Fibroblast of villous mesenchyme (primary cell): ENCODE data around the gene MYO9A. TPM values are rescaled to one million over a fixed set of nuclear protein-coding genes. Genes with fewer than 3 reads are reported as not detected.

Experiments used
- DNase-seq: peaks from one replicate; pipeline ENCODE4 v3.0.0-alpha.2; 2010; ENCODE audit warnings: low read depth
- H3K4me3 ChIP-seq: 2 replicates; pipeline ENCODE4 v1.5.1; 2011; ENCODE audit warnings: low read depth, mild to moderate bottlenecking, low read length
- total RNA-seq: library from RNA; depleted of rRNA; stranded (reverse); fragments of >200 nt; gene quantifications from 2 replicates; pipeline ENCODE4 v1.2.3, GENCODE V29; 2012
- TF ChIP-seq, protein P1 (sequence below): IDR thresholded peaks from 2 replicates; pipeline ENCODE4 v1.5.1; 2012; ENCODE audit warnings: low read depth, mild to moderate bottlenecking, low read length; ENCODE audit not compliant: insufficient read depth

Gene MYO9A
- total RNA-seq, 1 donor = 51.8 TPM

DNA sequence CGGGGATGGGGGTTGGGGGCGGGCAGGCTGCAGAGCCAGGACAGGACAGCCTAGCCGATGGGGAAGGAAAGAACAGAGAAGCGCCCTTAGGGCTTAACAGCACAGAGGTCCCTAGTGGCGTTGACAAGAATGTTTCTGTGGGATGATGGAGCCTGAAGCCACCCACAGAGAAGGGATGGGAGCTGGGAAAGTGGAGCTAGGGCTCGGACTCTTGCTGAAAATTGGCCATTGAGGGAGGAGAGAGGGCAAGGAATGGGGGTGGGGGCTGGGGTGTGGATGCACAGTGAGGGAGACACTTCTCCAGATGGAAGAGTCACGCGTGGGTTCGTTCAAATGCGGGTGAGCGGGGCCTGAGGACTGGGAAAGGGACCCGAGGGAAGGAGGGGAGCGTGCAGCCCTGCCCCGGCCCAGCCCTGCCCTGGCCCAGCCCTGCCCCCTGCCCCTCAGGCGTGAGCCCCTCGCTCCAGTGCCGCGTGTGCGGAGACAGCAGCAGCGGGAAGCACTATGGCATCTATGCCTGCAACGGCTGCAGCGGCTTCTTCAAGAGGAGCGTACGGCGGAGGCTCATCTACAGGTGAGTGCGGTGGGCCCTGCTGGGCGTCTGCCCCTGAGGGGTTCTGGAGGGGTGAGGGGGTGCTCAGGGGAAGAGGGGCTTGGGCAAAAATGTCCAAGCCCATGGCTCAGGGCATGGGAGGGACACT lies 306.8 kb downstream of the MYO9A start:
- TF ChIP-seq, protein P1, sequence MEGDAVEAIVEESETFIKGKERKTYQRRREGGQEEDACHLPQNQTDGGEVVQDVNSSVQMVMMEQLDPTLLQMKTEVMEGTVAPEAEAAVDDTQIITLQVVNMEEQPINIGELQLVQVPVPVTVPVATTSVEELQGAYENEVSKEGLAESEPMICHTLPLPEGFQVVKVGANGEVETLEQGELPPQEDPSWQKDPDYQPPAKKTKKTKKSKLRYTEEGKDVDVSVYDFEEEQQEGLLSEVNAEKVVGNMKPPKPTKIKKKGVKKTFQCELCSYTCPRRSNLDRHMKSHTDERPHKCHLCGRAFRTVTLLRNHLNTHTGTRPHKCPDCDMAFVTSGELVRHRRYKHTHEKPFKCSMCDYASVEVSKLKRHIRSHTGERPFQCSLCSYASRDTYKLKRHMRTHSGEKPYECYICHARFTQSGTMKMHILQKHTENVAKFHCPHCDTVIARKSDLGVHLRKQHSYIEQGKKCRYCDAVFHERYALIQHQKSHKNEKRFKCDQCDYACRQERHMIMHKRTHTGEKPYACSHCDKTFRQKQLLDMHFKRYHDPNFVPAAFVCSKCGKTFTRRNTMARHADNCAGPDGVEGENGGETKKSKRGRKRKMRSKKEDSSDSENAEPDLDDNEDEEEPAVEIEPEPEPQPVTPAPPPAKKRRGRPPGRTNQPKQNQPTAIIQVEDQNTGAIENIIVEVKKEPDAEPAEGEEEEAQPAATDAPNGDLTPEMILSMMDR = no peak
- DNase-seq = no peak
- no peak overlapping the region for H3K4me3 ChIP-seq

- TF ChIP-seq, protein P1 = no peak
- DNase-seq = no peak
- H3K4me3 ChIP-seq = no peak within 1 kb of the TSS
Observed at GRCh38 chr15:71810256-71811035, 307.5 kb downstream of the MYO9A start, which contains the start of gene NR2E3. Gene NR2E3, plus strand, starts transcription at chr15:71810554. Its CDS starts 190 bp downstream, at chr15:71810744.

DNA sequence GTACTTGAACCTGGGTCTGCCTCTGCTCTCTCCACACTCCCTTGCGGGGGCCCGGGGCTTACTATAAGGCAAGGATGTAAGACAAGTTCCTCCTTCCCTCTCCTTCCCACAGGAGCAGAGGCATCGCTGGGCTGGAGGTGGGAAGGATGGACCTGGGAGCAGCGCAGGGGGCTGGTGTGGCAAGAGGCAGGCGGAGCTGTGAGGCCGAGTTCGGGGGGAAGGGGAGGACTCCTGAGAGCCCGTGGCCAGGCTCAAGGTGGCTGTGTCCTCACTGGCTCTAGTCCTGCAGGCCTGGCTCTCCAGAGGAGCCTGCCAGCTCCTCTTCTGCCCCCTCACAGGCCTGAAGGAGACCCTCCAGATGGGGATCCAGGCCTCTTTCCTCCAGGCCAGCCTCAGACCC lies 308.6 kb downstream of the MYO9A start:
- H3K4me3 ChIP-seq = no peak overlapping the region
- no peak for DNase-seq
- TF ChIP-seq, protein P1 = no peak

- no peak overlapping the region for H3K4me3 ChIP-seq
- TF ChIP-seq, protein P1 = no peak
- DNase-seq = no peak
Observed at GRCh38 chr15:71808311-71809020, 309.5 kb downstream of the MYO9A start.

DNA sequence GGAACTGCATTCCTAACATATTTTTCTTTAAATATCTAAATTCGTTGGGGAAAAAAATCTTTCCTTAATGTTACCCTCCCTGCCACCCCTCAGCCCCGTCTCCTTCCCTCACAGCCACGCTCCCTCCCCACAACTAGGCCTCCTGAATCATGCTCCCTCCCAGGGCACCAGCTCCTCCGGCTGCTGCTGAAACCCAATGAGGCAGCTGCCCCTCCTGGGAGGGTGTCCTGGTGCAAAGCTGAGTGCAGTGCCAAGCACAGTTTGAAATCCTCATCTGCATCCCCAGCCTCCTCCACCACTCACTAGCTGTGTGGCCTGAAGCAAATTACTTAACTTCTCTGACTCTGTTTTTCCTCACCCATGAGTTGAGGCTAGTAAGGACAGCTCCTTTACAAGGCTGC lies 310.3 kb downstream of the MYO9A start:
- DNase-seq = no peak
- TF ChIP-seq, protein P1 = no peak
- no peak overlapping the region for H3K4me3 ChIP-seq

- no peak for DNase-seq
- TF ChIP-seq, protein P1 = no peak
- H3K4me3 ChIP-seq = no peak overlapping the region
Observed at GRCh38 chr15:71807125-71807629, 310.8 kb downstream of the MYO9A start.
